HG02943 (cell line): ENCODE measurements around the gene ADGRB2.

Experiments
- ATAC-seq: cut with Tn5 transposase; IDR thresholded peaks from one replicate; pipeline ENCODE4 v1.9.1; 2021; ENCODE audit warnings: mild to moderate bottlenecking, low read depth, moderate library complexity; ENCODE audit not compliant: unreplicated experiment

The ADGRB2 gene

GRCh38 chr1:31795096-31795675 lies 31.0 kb upstream of the ADGRB2 start:
- ATAC-seq, result no peak

GRCh38 chr1:31793586-31794285 lies 29.6 kb upstream of the ADGRB2 start:
- ATAC-seq, result no peak

GRCh38 chr1:31793086-31793485 lies 28.9 kb upstream of the ADGRB2 start:
- no peak for ATAC-seq

- ATAC-seq, result no peak
Measured at GRCh38 chr1:31792541-31792940, 28.4 kb upstream of the ADGRB2 start.

- no peak for ATAC-seq
Measured at GRCh38 chr1:31792116-31792515, 28.0 kb upstream of the ADGRB2 start.

GRCh38 chr1:31791131-31791858 lies 27.2 kb upstream of the ADGRB2 start:
- ATAC-seq, result no peak

GRCh38 chr1:31790641-31791091 lies 26.5 kb upstream of the ADGRB2 start:
- no peak for ATAC-seq

GRCh38 chr1:31790140-31790539 lies 26.0 kb upstream of the ADGRB2 start:
- ATAC-seq, result no peak

- ATAC-seq, result peak; percentile 45
Measured at GRCh38 chr1:31789259-31790065, 25.3 kb upstream of the ADGRB2 start.

GRCh38 chr1:31788825-31789256 lies 24.7 kb upstream of the ADGRB2 start:
- ATAC-seq, result peak; percentile 27

GRCh38 chr1:31788138-31788824 lies 24.1 kb upstream of the ADGRB2 start:
- ATAC-seq, result peak; percentile 56

GRCh38 chr1:31787786-31788137 lies 23.6 kb upstream of the ADGRB2 start:
- ATAC-seq, result no peak

GRCh38 chr1:31787261-31787660 lies 23.1 kb upstream of the ADGRB2 start:
- ATAC-seq, result no peak

- ATAC-seq, result no peak
Measured at GRCh38 chr1:31786366-31787060, 22.4 kb upstream of the ADGRB2 start.

GRCh38 chr1:31785947-31786290 lies 21.8 kb upstream of the ADGRB2 start:
- ATAC-seq, result no peak

- no peak for ATAC-seq
Measured at GRCh38 chr1:31785020-31785946, 21.1 kb upstream of the ADGRB2 start.

- no peak for ATAC-seq
Measured at GRCh38 chr1:31784356-31785019, 20.3 kb upstream of the ADGRB2 start.

GRCh38 chr1:31783846-31784245 lies 19.7 kb upstream of the ADGRB2 start:
- ATAC-seq, result no peak
